CD4-positive, alpha-beta T cell treated with Interleukin-2 at 100 ng/mL for 4 hours (primary cell): ENCODE results near the gene ZNF212.

Source experiments
- DNase-seq: peaks from one replicate; pipeline ENCODE4 v3.0.0-alpha.2; 2020; ENCODE audit warnings: low spot score

Gene ZNF212

GRCh38 chr7:149285603-149286002, 46.2 kb downstream of the ZNF212 start:
- no peak for DNase-seq

- DNase-seq, result no peak
Measured at GRCh38 chr7:149286811-149287400, 47.5 kb downstream of the ZNF212 start.

DNA sequence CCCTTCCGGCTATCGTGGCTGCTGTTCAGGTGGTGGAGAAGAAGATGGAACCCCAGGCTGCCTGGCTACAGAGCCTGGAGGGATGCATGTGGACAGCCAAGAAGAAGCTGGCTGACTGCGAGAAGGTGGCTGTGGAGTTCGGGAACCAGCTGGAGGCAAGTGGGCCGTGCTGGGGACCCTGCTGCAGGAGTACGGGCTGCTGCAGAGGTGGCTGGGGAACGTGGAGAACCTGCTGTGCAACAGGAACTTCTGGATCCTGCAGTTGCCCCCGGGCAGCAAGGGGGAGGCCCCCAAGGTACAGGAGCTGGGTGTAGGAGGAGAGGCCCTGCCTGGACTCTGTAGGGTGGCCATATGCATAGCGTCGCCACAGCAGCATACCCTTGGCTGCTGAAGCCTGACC, 48.2 kb downstream of the ZNF212 start:
- no peak for DNase-seq

DNA sequence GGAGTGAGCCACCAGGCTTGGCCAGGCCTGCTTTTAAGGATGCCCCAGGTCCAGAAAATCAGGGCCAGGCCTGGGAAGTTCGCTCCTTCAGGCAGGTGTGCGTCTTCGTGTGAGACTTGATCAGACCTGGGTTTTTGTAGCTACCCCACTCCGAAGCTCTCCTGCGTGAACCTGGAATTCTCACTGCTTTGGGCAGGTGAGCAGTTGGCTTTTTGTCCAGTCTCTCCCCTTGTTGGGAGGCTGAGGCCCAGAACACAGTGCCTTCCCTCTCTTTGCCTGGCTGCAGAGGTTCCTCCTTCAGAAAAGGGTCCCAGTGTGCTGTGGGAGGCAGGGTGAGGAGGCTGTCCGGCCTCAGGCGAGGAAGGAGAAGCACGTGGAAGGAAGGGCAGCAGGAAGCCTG, 49.8 kb downstream of the ZNF212 start:
- no peak for DNase-seq

DNA sequence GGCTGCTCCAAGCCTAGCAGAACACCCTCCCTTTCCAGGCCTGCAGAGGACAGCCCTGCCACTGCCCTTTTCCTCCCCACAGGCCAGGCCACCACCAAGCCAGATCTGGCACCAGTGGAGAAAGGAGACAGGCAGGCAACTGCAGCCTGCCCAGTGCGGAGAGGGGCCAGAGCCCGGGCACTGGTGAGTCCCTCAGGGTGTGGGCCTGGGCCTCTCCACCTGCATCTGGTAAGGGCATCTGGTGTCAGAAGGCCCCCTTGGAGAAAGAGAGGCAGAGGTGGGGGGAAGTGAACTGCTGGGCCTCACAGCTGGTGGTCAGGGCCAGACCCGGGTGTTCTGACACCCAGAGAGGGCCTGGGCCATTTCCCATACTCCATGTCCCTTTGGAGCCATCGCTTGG, 50.4 kb downstream of the ZNF212 start:
- no peak for DNase-seq

GRCh38 chr7:149291036-149291780, 51.8 kb downstream of the ZNF212 start:
- DNase-seq, result no peak

- DNase-seq, result no peak
Measured at GRCh38 chr7:149291781-149292461, 52.5 kb downstream of the ZNF212 start.

DNA sequence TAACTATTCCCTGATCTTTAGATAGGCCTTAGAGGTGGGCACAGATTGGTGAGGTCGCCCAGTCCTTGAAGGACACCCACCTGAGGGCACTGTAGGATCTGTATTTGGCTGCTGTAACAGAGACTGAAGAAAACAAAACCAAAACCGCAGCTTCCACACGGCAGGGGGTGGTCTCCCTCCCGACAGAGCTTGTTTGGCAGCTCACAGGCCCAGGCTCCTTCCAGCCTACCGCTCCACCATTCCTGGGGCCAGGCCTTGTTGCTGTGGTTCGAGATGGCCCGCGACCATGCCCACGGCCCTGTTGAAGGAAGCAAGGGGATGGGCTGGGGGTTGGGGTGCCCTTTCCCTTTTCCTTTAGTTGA, 53.0 kb downstream of the ZNF212 start:
- no peak for DNase-seq

DNA sequence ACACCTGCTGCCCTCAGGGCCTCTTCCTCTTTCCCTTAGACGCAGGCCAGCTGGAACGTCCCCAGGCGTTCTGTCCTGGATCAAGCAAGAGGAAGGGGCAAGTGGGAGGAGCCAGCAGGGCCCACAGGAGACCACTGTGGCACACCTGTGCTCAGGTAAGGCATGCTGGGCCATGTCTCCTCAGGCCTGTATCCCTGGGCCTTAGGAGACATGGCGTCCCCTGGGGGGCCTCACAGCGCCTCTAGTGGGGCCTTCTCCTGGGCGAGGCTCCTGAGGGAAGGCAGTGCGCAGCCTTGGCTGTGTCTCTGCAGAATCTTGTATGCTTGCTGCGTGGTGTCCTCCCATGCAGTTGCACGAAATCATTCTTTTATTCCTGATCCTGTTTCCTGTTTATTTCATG, 53.9 kb downstream of the ZNF212 start:
- no peak for DNase-seq

DNA sequence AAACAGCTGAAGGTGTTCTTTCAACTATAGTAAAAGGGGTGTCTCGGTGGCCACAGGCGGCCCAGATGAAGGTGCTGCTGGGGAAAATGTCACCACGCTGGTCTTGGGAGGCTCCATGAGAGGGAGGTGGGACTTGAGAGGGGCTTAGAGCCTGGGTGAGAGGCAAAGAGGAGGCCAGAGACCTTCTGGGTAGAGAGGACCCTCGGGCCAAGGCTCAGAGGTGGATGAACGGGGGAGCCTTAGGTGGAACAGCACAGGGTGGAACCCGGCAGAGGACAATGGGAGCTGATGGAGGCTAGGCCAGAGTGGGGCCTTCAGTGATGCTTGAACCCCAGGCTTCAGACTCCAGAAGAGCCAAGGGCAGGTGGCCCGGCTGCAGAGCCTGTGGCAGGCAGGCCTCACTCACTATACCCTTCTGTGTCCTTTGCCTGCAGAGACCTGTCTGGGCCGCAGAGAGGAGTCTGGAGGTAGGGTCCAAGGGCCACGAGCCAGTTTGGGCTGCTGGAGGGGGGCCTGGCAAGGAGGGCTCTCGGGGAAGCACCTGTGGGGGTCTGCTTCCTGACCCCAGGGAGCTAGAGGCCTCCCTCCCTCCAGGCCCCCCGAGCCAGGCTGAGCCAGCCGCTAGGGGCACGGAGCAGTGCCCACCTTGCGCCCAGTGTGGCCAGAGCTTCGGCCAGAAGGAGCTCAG, 54.6 kb downstream of the ZNF212 start:
- DNase-seq, result no peak

GRCh38 chr7:149294634-149295480, 55.4 kb downstream of the ZNF212 start:
- DNase-seq, result no peak

DNA sequence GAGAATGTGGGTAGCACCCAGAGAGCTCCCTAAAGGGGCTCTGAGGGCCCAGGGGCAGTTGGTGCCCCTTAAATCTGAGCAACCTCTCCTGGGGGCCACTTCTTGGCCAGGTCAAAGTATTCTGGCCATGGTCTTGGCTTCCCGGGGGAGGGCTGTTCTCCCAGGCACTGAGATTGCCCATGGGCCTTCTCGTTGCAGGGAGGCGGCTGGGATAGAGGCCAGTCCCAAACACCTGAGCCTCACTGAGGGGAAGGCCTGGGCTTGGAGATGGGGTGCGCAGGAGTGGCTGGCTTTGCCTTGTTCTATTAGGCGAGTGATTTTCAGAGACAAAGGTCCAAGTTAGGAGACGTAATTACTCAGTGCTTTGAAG, 56.0 kb downstream of the ZNF212 start:
- no peak for DNase-seq

DNA sequence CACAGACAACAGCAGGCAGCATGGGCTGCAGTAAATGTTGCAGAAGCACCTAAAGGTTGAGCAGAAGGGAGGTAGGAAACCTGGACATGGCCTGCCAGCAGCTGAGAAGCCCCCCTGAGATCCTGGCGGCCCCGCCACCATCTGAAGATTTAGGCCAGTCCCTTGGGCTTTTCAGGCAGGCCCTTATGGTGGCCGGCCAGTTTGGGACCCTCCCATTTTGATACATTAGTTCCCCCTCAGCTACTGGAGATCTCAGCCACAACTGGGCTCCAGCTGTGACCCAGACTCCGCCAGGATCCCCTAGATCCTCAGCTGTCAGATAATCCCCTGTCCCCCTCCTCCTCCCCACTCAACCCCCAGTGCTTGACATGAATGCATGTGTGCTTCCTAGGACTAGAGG, 56.9 kb downstream of the ZNF212 start:
- no peak for DNase-seq

DNA sequence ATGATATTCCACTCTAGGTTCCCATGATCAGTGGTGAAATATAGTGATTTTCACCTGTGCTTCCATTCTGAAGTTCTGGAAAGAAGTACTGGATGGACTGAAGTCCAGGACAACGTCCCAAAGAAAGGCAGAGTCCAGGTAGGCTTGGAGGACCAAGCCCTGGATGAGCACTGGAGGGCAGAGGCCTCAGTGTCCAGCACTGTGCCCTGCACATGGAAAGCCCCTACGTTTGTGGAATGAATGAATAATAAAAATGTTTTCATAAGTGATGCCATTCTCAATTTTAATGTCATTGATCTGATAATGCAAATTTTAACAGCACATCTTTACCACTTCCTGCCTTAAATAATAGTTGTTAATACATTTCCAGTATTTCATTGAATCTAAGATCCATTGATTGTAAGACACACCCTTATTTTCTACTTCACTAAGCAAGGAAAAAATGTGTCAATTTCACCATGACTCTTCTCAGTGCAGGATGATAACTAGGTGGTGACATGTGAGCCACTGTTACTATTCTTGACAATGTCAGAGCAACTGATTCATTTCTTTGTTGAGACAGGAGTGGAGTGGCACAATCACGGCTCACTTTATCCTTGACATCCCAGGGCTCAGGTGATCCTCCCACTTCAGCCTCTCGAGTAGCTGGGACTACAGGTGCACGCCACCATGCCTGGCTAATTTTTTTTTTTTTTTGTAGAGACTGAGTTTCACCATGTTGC, 57.7 kb downstream of the ZNF212 start:
- no peak for DNase-seq

DNA sequence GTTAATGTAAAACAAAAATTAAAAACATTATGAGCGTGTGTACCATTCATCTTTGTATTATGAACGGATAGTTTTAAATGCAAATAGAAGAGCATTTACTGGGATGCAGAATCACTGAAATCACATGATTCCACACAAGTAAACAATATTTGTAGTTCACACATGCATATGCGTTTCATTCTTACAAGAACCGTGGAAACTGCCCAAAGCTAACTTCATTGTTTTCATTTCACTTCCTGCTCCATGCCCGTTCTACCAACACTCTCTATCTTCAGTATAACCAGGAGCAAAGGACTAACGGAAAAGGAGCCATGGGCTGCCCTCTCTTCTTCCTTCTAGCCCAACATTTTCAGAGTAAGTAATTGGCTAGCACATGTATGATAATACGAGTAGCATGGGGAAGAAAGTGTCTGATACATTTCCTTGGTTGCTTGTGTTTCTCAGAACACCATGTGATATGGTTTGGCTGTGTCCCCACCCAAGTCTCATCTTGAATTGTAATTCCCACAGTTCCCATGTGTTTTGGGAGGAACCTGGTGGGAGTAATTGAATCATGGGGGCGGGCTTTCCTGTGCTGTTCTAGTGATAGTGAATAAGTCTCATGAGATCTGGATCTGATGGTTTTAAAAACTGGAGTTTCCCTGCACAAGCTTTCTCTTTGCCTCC, 61.3 kb downstream of the ZNF212 start:
- DNase-seq, result no peak

DNA sequence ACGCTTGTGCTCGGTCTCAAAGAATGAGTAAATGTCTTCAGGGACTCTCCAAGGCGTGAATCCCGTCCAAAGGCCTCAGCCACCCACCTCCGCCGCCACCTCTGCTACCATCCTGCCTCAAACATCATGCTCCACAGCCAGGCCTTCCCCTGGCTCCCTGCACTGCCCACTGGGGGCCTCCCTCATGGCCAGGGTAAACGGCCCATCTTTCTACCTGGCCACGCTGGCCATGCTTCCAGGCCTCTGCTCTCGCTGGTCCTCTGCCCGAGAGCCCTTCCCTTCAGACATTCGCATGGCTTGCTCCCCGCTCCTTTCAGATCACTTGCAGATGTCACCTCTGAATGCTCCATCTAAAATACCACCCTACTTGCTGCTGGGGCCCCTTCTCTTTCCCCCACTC, 62.8 kb downstream of the ZNF212 start:
- DNase-seq, result no peak

- DNase-seq, result no peak
Measured at GRCh38 chr7:149302865-149303264, 63.4 kb downstream of the ZNF212 start.

- no peak for DNase-seq
Measured at GRCh38 chr7:149304006-149304405, 64.6 kb downstream of the ZNF212 start.
